Measurements from ENCODE around the gene ELP1. TPM values are rescaled to one million over a fixed set of nuclear protein-coding genes. Genes with fewer than 3 reads are reported as not detected.

ELP1 gene
- total and polyA plus RNA-seq, 2 experiments from 2014 or later, result 9.1 to 46.3 TPM

- no peak for TF ChIP-seq ZNF462 (CRISPR knock-in tag; IDR thresholded peaks at IDR 0.05)
- no peak for TF ChIP-seq ZNF331 (CRISPR knock-in tag; IDR thresholded peaks at IDR 0.05; ENCODE audit: low read depth)
- TF ChIP-seq ZNF114 (CRISPR knock-in tag; IDR thresholded peaks at IDR 0.05), result no peak
- TF ChIP-seq EZH2 (IDR thresholded peaks at IDR 0.05; ENCODE audit: low read depth, unreplicated experiment), result no peak
- no peak for TF ChIP-seq ETS1 (IDR thresholded peaks at IDR 0.05)
- TF ChIP-seq CREB1 (CRISPR knock-in tag; IDR thresholded peaks at IDR 0.05; ENCODE audit: low read depth), result no peak
- TF ChIP-seq STAT1 (IDR thresholded peaks at IDR 0.05; ENCODE audit: unreplicated experiment), result no peak
- no peak for TF ChIP-seq CTCF (conservative IDR thresholded peaks at IDR 0.05; ENCODE audit: low read depth in 2 of 2)
- no peak for TF ChIP-seq JUNB (IDR thresholded peaks at IDR 0.05; ENCODE audit: unreplicated experiment)
- TF ChIP-seq NANOG (IDR thresholded peaks at IDR 0.05; ENCODE audit: borderline replicate concordance), result no peak
These were observed 36.4 kb downstream of the ELP1 start (continued) for GRCh38 chr9:108897324-108898096.

Measured in GM23338 (cell line).